AG09319 (cell line): ENCODE measurements around the gene TYROBP.
"Not testable (repeated sequence)": the region's sequence is repeated elsewhere in the genome, so short reads cannot be mapped to it uniquely, and the experiment has no call there.

ENCODE experiments used
- DNase-seq: peaks from one replicate; pipeline ENCODE4 v3.0.0-alpha.2; 2010; ENCODE audit warnings: low read depth; ENCODE audit errors: extremely low read depth
- CTCF ChIP-seq: IDR thresholded peaks from 2 replicates; pipeline ENCODE4 v1.5.1; 2011; ENCODE audit warnings: low read depth, mild to moderate bottlenecking, inconsistent platforms, low read length, moderate library complexity

The TYROBP gene

GRCh38 chr19:35911173-35911572, 3.1 kb upstream of the TYROBP start:
- no peak for TF ChIP-seq CTCF
- DNase-seq = no peak

DNA sequence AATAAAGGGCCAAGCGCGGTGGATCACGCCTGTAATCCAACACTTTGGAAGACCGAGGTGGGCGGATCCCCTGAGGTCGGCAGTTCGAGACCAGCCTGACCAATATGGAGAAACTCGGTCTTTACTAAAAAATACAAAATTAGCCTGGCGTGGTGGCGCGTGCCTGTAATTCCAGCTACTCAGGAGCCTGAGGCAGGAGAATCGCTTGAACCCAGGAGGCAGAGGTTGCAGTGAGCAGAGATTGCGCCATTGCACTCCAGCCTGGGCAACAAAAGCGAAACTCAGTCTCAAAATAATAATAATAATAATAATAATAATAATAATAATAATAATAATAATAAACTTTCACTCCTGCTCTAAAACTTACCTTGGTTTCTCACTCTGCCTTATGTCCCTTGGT, 2.3 kb upstream of the TYROBP start:
- DNase-seq = not testable (repeated sequence)

GRCh38 chr19:35909684-35910035, 1.6 kb upstream of the TYROBP start:
- no peak for TF ChIP-seq CTCF
- DNase-seq = no peak

GRCh38 chr19:35908973-35909683, 1.0 kb upstream of the TYROBP start:
- DNase-seq = no peak
- TF ChIP-seq CTCF = no peak

- no peak for TF ChIP-seq CTCF
- DNase-seq = no peak
These were observed 734 bp downstream of the TYROBP start for GRCh38 chr19:35907377-35907745.

- TF ChIP-seq CTCF = no peak
- DNase-seq = no peak
These were observed 2.8 kb downstream of the TYROBP start for GRCh38 chr19:35905178-35905727.

DNA sequence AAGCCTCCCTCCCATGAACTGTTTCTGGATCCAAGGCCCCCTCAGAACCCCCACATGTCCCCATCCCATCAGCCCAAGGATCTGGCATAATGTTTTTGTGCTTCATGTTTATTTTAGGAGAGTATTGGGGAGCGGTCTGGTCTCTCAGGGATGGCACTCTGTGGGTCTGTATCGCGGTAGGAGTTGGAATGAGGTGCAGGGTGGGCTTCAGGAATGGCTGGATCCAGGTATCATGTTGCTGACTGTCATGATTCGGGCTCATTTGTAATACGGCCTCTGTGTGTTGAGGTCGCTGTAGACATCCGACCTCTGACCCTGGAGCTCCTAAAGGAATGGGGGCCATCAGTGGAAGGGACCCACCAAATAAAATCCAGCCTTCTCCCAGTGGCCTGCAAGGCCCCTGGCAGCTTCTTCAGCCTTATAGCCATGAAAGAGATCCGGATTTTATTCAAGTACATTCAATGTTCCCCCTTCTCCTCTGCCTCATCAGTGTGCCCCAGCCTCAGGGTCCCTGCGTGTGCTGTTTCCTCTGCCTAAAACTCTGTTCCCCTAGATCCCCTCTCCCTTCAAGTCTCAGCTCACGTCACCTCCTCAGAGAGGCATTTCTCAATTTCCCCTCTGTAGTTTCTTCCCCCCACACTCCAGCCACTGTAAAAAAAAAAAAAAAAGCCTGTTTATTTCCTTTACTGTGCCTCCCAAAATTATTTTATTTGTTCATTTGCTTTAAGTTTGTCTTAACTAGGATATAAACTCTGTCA, 3.6 kb downstream of the TYROBP start:
- DNase-seq = no peak
- no peak for TF ChIP-seq CTCF
